Vagina (tissue), 2 donors: ENCODE measurements around the gene OSM.

ENCODE experiments used
- POLR2A ChIP-seq, 2 donors: fragments of 450-650 bp; IDR thresholded peaks; one replicate each; pipeline ENCODE4 v1.6.1; 2017; ENCODE audit warnings: antibody characterized with exemption in 2 of 2, mild to moderate bottlenecking in 2 of 2, moderate library complexity in 2 of 2
- TF ChIP-seq, protein P1 (sequence below), 3 experiments: fragments of 450-650 bp in 2 of 3; fragments of 200-600 bp in 1 of 3; sonication (generic) in 1 of 3; IDR thresholded peaks; one replicate each; pipeline ENCODE4 v1.5.1; 2017 to 2019; ENCODE audit warnings: antibody characterized with exemption in 3 of 3, mild to moderate bottlenecking in 2 of 3, moderate library complexity in 2 of 3

DNA sequence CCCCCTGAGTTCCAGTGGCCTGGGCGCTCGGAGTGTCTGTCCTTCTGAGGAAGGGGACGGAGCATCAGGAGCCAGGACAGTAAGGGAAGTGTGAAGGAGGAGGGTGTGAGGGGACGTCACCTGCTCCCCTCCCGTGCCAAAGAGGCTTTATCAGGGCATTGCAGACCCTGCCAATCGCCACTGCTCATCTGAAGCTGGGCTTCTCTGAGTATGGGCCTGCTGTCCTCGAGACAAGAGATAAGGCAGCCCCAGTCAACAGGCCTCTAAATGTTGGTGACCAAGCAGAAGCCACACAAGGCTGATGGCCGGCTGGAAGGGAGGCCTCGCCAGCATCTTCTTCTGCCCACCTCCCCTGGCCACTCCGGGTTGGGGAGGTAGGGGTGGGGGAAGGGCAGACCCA, 49.9 kb downstream of the OSM start:
- TF ChIP-seq, protein P1, sequence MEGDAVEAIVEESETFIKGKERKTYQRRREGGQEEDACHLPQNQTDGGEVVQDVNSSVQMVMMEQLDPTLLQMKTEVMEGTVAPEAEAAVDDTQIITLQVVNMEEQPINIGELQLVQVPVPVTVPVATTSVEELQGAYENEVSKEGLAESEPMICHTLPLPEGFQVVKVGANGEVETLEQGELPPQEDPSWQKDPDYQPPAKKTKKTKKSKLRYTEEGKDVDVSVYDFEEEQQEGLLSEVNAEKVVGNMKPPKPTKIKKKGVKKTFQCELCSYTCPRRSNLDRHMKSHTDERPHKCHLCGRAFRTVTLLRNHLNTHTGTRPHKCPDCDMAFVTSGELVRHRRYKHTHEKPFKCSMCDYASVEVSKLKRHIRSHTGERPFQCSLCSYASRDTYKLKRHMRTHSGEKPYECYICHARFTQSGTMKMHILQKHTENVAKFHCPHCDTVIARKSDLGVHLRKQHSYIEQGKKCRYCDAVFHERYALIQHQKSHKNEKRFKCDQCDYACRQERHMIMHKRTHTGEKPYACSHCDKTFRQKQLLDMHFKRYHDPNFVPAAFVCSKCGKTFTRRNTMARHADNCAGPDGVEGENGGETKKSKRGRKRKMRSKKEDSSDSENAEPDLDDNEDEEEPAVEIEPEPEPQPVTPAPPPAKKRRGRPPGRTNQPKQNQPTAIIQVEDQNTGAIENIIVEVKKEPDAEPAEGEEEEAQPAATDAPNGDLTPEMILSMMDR (IDR thresholded peaks at IDR 0.05), result no peak
- no peak for TF ChIP-seq POLR2A (IDR thresholded peaks at IDR 0.05)
